ENCODE results near the gene NOXO1. TPM values are rescaled to one million over a fixed set of nuclear protein-coding genes. Genes with fewer than 3 reads are reported as not detected.

NOXO1 gene
- total and polyA plus RNA-seq, 4 donors = 0.28 to 0.67 (median 0.63) TPM; not detected in 1

GRCh38 chr16:2026461-2027023, 45.3 kb upstream of the NOXO1 start, which contains the start of gene NHERF2 (continued):
- TF ChIP-seq CTCF (IDR thresholded peaks at IDR 0.05; ENCODE audit: low read depth, low read length, missing input control) (no peak), HNF4A (conservative IDR thresholded peaks at IDR 0.05) (no peak)

DNA sequence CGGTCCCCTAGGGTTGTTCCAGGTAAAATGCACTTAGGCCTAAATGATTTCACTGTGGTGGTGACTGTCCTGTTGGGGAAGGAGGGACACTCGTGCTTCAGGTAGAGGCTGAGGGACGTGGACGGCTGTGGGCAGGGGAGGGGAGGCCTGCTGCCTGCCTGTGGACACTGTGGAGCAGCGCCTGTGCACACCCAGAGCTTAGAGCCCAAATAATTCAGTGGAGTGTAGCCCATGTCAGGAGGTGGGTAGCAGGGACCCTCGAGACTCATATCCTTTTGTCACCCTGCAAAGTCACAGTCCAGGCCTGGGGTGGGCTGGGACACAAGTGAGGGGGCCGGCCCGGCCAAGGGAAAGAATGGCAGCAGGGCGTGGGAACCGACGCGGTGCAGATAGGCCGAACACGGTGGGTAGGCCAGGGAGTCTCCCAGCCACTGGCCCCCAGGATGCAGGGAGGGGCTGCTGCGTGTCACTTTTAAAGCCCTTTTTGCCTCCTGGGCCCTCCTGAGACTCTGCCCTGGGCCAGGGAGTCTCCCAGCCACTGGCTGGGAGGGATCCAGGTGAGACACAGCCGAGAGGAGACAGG, 44.7 kb upstream of the NOXO1 start:
- DNase-seq (ENCODE audit: low spot score) = no peak
- WGBS = 82% methylated on average over 16 of the region's 16 CpGs
- TF ChIP-seq NR2F2 (IDR thresholded peaks at IDR 0.05) = no peak
- TF ChIP-seq RXRA (IDR thresholded peaks at IDR 0.05) = no peak
- TF ChIP-seq, protein P1, sequence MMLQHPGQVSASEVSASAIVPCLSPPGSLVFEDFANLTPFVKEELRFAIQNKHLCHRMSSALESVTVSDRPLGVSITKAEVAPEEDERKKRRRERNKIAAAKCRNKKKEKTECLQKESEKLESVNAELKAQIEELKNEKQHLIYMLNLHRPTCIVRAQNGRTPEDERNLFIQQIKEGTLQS (IDR thresholded peaks at IDR 0.05) = no peak
- TF ChIP-seq TAF1 (conservative IDR thresholded peaks at IDR 0.05) = no peak
- TF ChIP-seq FOXA1 (IDR thresholded peaks at IDR 0.05) = no peak
- TF ChIP-seq HNF4G (IDR thresholded peaks at IDR 0.05) = no peak
- TF ChIP-seq FOXA2 (IDR thresholded peaks at IDR 0.05) = no peak
- TF ChIP-seq SP1 (IDR thresholded peaks at IDR 0.05) = no peak
- no peak for TF ChIP-seq JUND (IDR thresholded peaks at IDR 0.05)
- no peak for TF ChIP-seq EGR1 (IDR thresholded peaks at IDR 0.05; ENCODE audit: low read depth in 2 of 2)
- TF ChIP-seq RAD21 (IDR thresholded peaks at IDR 0.05) = no peak
- TF ChIP-seq REST (IDR thresholded peaks at IDR 0.05) = no peak
- no peak for TF ChIP-seq YY1 (IDR thresholded peaks at IDR 0.05)
- TF ChIP-seq CTCF (IDR thresholded peaks at IDR 0.05; ENCODE audit: low read depth, low read length, missing input control) = no peak
- TF ChIP-seq GABPA (IDR thresholded peaks at IDR 0.05 in 1 of 2, conservative IDR thresholded peaks at IDR 0.05 in 1 of 2) = no peak
- no peak for TF ChIP-seq ZBTB33 (IDR thresholded peaks at IDR 0.05)
- no peak for TF ChIP-seq MAX (IDR thresholded peaks at IDR 0.05)
- no peak for TF ChIP-seq HNF4A (conservative IDR thresholded peaks at IDR 0.05)

More for the DNA sequence above, 44.7 kb upstream of the NOXO1 start:
- Histone ChIP-seq H3K4me3 (ENCODE audit: low read depth in 1 of 3, low read length in 3 of 3) (peak overlapping the region in 2 of 3 donors; percentile 46 to 89), H3K27me3 (ENCODE audit: control insufficient read depth in 4 of 4, insufficient read depth in 4 of 4, low read length in 3 of 4) (no peaks in the 10 kb centered on the region), H3K9ac (ENCODE audit: low read depth in 1 of 2, low read length in 2 of 2) (peak overlapping the region in 1 of 2 donors; percentile 36), H3K4me1 (ENCODE audit: control insufficient read depth in 4 of 4, insufficient read depth in 4 of 4, low read length in 3 of 4) (peaks cover 24 to 70% (median 55%) of the 10 kb centered on the region in 4 donors), H3K27ac (ENCODE audit: low read depth in 1 of 2, low read length in 2 of 2) (peak overlapping the region; percentile 46 to 49), H3K9me3 (ENCODE audit: control insufficient read depth in 4 of 4, low read length in 3 of 4) (no peaks in the 10 kb centered on the region), H3K36me3 (ENCODE audit: control insufficient read depth in 4 of 4, insufficient read depth in 3 of 4, low read depth in 1 of 4, low read length in 3 of 4) (no peaks in the 10 kb centered on the region)

Measured in liver (tissue), 9 donors.